GM12873 (cell line): Measurements from ENCODE around the gene EDEM3.

ENCODE experiments used
- CTCF ChIP-seq: IDR thresholded peaks from 2 replicates; pipeline ENCODE4 v1.5.1; 2012; ENCODE audit warnings: low read depth, mild to moderate bottlenecking, moderate library complexity, low read length, control low read depth; ENCODE audit not compliant: insufficient read depth; ENCODE audit errors: missing control alignments

EDEM3 gene

GRCh38 chr1:184768467-184768866 is 13.8 kb upstream of the EDEM3 start:
- TF ChIP-seq CTCF, result no peak

GRCh38 chr1:184767591-184767990 is 12.9 kb upstream of the EDEM3 start:
- no peak for TF ChIP-seq CTCF

- TF ChIP-seq CTCF, result no peak
These were observed 9.8 kb upstream of the EDEM3 start for GRCh38 chr1:184764483-184764882.

- no peak for TF ChIP-seq CTCF
These were observed 7.4 kb upstream of the EDEM3 start for GRCh38 chr1:184761969-184762485.

- TF ChIP-seq CTCF, result no peak
These were observed 5.0 kb upstream of the EDEM3 start for GRCh38 chr1:184759651-184760050.

- TF ChIP-seq CTCF, result no peak
These were observed 4.5 kb upstream of the EDEM3 start for GRCh38 chr1:184759112-184759511.

- no peak for TF ChIP-seq CTCF
These were observed 3.2 kb upstream of the EDEM3 start for GRCh38 chr1:184757891-184758290.
